HG02981 (cell line): ENCODE measurements around the gene RIN3.

Experiments
- ATAC-seq: cut with Tn5 transposase; IDR thresholded peaks from one replicate; pipeline ENCODE4 v1.9.1; 2021; ENCODE audit warnings: mild to moderate bottlenecking, moderate library complexity; ENCODE audit not compliant: unreplicated experiment

The RIN3 gene

DNA sequence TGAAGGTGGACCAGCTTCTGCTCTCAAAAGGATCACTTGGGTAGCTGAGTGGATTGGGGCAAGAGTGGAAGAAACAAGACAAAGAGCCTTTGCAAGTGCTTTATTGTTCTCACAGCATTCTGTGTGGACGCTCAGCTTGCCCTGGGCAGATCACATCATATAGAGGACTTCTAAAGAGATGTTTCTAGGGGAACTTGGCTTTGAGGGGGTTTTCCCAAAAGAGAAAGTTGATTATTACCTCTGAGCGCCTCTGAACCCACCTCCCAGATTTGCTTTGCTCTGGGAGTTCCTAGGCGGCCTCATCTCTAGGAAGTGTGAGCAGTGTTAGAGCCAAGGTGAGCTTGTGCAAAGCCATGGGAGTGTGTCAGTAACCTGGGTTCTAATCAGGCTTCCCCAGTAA, 81.7 kb downstream of the RIN3 start:
- no peak for ATAC-seq

DNA sequence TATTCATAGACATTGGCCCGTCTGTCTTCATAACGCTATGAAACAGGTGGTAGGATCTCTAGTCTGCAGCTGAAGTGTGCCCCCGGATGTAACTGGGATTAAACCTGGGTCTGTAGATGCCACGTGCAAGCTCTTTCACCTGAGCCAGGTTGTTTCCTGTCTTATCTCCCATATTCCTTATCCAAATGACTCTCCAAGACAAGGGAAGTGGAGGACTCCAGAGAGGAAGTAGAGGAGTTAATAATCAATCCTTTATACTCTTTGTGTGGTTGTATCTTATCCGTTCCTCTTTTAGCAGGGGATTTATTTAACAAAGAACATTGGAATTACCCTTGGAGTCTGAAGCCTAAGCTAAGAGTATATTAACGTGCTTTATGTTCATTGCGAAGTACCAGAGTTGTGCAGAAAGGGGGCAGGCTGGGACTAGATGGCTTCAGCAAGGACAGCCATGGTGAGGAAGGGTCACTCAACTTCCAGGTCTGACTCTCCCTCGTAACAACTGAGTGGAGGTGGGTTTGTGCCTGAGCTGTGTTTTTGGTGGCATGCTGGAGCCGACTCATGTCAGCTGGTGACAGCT, 82.8 kb downstream of the RIN3 start:
- ATAC-seq, result no peak

DNA sequence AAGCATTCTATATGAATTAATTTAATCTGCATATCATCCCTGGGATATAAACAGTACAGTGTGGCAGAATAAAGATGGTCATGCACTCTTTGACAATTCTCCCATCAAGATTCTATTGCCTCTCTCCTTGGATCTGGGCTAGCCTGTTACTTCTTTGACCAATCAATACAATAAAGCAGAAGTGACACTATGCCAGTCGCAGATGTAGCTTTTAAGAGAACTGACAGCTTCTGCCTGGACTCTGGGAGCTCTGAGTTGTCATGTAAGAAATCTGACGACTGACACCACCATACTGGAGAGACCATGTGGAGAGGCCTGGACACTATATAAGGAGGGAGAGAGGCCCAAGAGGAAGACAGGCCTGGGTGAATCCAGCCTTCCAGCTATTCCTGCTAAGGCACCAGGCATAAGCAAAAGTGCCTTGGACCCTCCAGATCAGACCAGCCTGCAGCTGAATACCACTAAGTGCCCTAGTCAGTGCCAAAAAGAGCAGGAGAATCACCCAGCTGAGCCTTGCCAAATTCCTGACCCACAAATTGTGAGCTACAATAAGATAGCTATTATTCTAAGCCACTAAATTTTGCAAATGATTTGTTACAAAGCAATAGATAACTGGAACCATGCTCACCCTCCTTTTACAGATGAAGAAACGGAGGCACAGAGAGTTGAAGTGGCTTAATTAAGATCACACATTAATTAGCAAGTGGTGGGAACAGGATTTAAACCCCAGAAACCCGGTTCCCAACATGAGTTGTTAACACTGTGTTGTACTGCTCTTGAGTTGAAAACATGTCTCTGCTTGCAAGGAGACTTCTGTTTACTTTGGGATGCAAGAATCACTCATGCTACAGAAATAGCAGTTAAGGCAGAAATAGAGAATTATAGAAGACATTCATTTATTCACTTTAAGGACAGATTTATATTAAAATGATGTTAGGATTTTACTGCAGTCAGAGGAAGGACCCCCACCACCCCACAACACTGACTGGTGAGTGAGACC, 84.6 kb downstream of the RIN3 start:
- no peak for ATAC-seq

DNA sequence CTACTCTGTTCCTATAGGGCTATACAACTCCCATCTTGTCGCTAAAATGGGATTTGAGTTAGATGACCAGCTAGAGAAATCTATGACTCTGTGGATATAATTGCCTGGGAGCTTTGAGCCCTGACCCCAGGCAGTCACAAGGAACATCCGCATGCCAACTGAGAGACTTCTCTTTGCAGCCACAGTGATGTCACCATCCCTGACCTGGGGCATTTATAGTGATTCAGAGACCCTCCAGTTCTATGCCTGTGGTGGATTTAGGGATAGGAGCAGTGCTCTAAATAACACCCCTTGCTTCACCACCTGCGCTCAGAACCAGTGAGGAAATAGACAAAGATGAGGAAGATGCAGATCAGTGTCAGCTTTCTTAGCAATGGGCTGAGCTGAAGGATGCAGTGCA, 86.2 kb downstream of the RIN3 start:
- ATAC-seq, result no peak

DNA sequence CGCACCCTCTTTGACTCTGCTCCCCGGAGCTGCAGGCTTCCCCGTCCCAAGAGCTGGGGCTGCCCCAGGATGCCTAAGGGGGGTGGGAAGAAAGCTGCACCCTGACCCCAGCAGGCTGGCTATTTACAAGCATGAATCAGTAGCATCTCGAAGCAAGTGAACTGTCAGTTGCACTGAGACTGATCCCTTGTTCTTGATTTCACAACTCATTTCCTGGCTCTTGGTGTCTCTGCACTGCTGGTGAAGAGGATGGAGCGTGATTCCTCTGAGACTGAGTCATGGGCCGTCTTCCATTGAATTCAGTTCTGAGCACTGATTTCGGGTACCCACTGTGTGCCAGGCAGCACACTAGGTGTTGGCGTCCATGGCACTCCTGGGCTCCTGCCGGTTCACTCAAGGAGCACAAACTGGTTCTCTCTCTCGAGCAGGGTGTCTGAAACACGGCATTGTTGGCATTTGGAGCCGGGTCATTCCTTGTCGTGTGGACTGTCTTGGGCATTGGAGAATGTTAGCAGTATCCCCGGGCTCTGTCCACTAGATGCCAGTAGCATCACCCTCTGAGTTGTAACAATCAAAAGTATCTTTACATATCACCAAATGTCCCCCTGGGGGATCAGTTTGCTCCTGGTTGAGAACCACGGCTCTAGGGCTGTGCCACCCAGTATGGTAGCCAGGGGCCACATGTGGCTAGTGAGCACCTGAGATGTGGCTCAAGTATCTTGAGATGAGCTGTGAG, 86.9 kb downstream of the RIN3 start:
- no peak for ATAC-seq

DNA sequence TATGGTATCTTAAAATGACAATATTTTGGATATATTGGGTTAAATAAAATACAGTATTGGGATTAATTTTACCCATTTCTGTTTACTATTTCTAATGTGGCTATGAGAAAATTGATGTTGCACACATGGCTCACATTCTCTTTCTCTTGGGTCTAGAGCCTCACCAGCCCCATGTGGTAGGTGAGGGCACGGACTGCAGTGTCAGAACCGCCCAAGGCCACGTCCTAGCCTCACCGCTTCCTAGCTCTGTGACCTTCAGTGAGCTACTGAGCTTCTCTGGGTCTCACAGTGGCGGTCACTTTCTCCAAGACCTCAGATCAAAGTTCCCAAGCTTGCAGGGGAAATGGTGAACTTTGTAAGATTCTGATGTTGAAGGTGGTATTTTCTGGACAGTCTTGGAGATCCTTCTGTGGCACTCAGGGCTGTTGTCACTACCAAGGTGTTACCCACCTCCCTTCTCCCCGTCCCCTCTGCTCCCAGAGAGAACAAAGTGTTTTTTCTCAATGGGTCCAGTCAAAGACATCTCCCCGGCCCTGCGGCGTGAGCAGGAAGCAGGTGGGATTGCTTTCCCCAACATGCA, 87.6 kb downstream of the RIN3 start:
- ATAC-seq, result no peak

DNA sequence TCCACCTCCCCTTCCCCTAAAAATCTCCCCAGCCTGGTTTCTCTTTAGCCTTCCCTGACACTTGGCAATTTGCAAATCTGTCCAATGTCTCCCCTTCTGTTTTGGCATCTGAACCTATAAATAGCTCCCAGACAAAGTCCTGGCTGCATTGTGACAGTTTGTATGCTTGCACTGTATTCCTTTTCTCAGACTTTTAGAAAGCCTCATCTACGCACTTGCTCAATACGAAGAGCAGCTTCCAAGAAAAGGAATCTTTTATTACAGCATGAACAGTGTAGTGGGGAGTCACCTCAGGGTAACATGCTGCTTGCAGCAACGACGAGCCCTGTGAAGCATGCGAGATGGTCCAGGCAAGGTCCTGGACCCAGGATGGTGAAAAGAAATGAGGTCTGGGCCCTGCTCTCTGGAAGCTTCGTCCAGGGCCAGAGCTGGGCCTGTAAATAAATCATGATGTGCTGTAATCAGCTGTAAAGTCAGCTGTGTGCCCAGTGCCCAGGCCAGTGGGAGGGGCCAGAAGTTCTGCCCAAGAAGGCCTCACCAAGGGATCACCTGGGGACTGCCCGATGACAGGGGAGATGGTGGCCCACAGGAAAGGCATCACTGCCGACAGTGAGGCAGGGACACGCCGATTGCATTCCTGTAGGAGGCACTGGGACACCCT, 88.3 kb downstream of the RIN3 start:
- ATAC-seq, result no peak

DNA sequence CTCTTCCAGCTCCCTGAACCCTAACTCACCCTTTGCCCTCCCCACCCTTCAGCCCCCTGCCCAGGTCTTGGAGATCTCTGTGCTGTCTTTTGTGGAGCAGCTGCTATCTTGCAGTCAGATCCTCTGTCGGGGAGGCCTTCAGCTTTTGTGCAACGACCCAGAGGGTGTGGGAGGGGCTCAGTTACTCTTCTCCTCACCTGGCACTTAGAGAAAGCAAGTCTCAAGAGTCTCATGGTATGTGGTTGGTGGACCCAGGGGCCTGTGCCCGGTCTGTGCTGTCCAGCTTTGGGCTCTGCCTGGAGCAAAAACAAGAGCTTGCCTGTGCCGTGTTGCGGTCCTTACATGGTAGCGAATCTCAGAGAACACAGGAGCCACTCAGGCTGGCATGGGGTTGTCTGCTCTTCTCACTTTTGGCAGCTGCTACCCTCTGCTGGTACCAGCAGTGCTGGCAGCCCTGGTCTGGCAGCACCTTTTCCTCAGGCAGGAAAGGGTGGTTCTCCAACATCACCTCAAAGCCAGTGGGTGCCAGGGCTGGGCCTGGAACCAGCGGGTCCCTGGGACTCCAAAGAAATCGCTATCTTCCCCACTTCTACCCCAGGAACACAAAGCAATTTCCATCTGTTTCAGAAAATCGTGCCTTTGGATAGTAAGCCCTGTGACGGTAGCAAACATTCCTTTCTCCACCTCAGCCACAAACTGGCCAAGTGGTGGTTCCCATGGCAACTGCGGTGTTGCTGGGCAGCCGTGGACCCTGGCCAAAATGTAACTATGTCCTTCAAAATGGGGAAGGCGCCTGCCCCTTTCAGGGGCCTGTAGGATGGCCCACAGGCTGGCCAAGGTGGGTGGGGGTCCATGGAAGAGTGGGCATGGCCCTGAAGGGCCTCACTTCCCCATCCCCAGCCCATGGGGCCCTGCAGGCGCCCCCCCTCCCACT, 90.0 kb downstream of the RIN3 start:
- ATAC-seq, result no peak

DNA sequence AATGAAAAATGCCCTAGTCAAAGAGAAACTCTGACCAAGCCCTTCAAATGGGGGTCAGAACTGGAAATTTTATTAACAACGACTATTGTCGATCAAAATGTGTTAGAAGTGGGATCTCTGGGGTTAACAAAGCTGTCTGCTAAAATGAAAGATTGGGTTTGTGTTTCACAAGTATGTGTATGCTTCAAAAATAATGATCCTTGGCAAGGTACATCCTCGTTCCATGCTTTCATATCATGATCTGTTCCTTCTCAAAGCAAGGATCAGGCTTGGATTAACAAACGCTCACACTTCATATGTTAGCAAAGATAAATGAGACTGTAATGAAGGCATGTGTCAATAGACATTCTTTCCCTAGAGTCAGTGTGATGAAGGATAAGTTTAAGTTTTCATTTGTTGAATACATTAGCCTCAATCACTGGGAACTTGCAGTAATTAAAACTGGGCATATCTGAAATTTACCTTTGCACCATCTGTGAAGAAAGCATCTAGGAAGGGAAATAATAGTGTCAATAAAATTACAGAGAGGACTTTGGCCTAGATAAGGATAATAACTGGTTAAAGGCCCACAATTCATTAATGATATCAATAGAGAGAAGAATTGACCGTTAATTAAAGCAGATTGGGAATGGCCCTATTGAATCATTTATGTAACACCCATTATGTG, 91.8 kb downstream of the RIN3 start:
- ATAC-seq, result no peak

DNA sequence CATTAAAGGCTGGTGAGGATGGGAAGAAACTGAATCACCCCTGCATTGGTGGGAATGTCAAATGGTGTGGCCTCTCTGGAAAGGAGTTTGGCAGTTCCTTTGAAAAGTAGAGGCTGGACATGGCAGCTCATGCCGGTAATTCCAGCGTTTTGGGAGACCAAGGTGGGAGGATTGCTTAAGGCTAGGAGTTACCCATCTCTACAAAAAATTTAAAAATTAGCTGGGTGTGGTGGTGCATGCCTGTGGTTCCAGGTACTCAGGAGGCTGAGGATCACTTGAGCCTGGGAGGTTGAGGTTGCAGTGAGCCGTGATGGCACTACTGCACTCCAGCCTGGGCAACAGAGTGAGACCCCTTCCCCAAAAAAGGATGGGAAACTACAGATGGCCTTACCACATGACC, 93.7 kb downstream of the RIN3 start:
- ATAC-seq, result no peak

DNA sequence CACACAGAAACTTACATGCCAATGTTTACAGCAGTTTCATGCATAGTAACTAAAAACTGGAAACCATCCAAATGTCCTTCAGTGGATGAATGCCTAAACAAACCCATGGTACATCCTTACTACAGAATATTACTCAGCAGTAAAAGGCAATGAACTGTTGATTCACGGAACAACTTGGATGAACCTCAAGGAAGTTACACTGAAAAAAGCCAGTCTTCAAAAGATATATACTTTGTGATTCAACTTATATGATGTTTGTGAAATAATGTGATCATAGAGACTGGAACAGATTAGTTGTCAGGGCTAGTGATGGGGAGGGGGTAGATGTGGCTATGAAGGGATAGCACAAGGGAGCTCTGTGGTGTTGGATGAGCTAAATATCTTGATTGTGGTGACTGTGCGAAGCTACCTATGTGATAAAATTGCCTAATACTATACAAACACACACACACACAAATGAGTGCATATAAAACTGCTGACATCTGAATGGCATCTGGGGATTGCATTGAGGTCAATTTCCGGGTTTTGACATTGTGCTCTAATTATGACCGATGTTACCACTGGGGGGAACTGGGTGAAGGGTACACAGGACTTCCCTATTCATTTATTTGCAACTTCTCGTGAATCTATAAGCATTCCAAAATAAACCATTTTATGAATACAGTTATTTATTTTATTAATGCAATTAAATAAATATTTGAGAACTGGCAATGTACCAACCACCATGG, 94.3 kb downstream of the RIN3 start:
- ATAC-seq, result no peak

DNA sequence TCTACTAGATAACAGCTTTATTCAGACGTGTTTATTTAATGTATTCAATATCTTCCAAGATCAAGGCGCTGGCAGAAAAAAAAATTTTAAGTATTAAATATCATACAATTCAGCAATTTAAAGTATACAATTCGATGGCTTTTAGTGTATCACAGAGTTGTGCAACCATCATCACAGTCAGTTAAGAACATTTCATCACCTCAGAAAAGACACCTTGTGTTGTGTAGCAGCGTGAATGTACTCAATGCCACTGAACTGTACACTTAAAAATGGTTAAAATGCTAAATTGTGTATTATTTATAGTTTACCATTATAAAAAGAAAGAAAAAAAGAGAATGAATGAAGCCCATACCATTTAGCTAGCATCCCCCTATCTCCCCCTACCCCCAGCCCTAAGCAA, 96.4 kb downstream of the RIN3 start:
- ATAC-seq, result no peak

DNA sequence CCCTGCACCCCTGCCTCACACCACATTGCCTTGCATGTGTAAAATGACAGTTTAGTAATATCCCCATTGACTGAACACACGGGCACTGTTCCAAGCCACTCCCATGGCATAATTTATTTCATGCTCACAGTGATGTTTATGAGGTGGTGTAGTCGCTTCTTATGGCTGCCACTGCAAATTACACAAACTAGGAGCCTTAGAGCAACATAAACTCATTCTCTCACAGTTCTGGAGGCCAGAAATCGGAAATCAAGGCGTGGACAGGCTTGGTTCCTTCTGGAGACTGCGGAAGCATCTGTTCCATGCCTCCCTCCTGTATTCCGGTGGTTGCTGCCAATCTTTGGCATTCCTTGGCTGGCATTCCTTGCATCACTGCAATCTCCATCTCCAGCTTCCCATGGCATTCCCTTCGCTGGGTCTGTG, 97.3 kb downstream of the RIN3 start:
- ATAC-seq, result no peak

DNA sequence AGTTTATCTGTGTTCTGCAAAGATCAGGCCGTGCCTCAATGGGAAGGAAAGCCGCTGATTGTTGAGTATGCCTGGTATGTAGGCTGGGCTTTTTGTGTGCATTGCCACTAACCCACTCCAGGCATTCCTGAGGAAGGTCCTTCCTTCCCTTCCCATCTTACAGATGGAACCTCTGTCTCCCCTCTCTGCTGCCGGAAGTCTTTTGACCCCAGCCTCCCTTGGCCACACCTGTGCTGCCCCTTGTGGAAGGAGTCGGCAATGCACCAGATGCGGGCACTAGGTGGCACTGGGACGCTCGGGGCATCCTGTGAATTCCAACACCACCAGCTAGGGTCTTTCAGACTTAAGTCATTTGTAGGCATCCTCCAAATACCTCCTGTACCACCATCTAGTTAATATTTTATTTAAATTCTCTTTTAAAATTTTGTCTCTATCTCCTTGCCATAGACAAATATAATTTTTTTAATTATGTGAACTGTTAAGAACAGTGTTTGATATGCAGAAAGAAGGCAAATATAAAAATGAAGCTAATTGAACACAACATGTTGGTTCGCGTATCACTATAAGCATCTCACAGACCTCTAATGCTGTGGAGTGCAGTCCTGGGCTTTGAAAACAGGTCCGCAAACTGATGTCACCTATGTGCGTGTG, 99.6 kb downstream of the RIN3 start:
- no peak for ATAC-seq

DNA sequence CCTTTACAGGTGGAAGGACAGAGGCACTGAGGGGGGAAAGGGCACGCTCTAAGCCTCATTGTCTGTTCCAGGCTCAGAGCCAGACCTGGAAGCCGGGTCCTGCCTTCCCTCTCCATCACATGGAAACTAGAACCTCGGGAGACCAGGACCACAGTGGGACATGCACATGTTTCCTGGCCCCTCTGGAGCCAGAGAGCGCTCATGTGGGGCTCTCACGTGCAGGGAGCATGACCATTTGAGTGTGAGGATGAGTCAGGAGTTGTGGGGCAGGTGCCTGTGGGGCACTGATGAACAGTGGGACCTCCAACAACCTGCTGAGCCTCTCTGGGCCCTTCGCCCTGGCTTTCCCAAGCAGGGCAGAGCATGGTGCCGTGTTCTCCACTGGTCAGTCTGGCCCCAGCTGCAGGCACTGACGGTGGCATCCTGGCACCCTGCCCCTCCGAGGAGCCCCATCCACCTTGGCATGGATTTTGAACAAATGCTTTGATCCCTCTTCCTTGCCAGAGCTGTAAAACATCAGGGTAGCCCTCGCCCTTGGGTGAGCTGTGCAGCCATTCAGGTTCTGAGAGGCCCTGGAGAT, 100.2 kb downstream of the RIN3 start:
- ATAC-seq, result no peak

DNA sequence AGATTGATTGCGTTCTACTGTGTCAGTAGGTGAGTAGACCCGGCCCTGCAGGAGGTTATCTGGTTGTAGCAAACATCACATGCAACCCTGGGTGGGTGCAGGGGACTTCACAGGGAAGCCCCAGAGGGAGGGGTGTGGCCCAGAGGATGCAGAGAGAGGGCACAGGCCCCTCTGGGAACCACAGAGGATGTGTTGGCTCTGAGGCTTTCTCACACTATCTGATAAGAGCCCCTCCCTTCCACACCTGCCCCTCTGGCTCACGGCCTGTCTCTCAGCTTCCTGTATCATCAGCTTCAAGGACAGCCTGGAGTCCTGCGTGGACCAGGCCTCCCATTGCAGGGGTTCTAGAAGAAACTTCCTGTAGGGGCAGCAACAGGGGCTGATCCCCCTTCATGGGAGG, 101.9 kb downstream of the RIN3 start:
- peak; percentile 81 for ATAC-seq

DNA sequence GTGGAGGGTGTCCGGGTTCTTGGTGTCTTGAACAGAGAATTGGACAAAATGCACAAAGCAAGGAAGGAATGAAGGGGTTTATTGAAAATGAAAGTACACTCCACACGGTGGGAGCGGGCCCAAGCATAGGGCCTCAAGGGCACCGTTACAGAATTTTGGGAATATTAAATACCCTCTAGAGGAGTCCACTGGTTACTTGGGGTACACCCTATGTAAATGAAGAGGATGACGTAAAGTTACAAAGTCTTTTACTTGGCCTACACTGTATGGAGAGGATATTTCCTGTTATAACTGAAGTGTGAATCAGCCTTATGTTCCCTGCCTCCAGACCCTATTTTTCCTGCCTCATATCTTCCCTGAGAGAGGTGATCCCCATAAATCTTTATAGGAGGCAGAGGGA, 102.6 kb downstream of the RIN3 start:
- ATAC-seq, result no peak

DNA sequence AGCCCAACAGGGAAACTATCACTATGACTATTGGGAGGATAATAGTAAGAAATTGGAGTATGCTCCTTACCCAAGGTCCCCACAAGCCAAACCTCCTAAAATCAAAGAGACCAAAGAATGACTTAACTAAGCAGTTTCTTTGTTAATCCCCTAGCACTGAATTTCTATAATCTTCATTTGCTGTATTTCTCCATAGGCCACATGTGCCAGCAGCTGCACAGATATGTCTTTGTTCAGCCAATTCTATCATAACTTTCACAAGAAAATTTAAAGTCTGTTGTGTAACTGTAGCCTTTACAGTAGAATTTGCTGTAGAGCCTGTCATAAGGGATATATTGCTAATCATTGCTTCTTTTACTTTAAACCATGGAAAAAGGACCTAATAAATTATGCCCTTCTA, 104.0 kb downstream of the RIN3 start:
- ATAC-seq, result no peak
